NCI-H128 (cell line): ENCODE data around the gene KDM4B.

ENCODE experiments used
- DNase-seq: peaks from one replicate; lab custom pipeline; 2025; ENCODE audit not compliant: unreplicated experiment; lab: John Stamatoyannopoulos, UW

KDM4B gene

DNA sequence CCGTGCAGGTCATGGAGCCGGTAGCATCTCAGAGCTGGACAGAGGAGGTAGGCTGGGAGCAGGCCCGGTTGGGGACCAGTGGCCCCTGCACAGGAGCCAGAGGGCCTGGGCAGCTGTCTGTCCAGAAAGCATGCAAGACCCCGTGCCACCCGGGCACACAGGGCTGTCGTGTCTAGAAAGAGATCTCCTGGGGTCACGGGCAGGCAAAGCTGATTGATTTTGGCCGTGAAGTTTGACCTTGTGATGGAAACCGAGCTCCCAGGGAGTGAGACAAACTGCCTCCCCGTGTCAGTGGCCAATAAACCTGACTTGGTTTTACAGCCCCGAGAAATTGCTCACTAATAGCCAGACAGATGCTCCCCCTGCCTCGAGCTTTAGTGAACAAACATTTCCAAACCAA lies 98.8 kb downstream of the KDM4B start:
- DNase-seq, result no peak

- no peak for DNase-seq
These were observed 99.5 kb downstream of the KDM4B start for GRCh38 chr19:5068233-5069072.

DNA sequence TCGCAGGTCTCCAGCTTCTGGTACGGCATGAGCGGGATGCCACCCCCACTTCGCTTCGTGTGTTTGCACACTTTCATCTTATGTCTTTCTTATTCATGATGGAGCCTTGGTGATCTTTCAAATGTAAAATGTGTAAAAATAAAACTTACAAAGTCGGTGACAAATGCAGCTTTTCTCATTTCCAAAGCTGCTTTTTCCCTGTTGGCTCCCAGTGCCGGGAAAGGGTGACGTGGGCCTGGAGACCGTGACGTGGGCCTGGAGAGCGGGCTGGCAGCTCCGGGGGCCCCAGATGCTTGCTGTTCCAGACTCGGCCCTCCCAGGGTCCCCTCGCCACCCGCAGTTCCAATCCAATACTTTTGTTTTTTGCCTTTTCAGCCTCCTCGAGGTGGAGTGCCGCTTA lies 101.4 kb downstream of the KDM4B start:
- no peak for DNase-seq

DNA sequence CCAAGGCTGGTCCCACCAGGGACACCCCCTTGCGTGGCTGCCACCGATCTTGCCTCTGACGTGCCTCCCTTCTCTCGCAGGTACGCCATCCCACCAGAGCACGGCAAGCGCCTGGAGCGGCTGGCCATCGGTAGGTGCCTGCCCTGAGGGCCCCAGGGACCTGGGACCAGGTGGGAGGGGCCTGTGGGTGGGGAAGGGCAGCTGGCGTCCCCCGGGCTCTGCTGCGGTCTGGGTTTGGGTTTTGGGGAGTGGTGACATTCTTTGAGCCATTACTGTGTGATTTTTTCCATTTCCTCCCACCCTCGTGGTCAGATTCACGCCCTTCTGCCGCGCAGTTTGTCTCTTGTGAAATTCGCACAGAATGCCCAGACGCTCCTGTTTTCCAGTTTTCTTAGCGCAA lies 102.0 kb downstream of the KDM4B start:
- DNase-seq, result no peak

GRCh38 chr19:5071579-5071978 lies 102.7 kb downstream of the KDM4B start:
- no peak for DNase-seq

DNA sequence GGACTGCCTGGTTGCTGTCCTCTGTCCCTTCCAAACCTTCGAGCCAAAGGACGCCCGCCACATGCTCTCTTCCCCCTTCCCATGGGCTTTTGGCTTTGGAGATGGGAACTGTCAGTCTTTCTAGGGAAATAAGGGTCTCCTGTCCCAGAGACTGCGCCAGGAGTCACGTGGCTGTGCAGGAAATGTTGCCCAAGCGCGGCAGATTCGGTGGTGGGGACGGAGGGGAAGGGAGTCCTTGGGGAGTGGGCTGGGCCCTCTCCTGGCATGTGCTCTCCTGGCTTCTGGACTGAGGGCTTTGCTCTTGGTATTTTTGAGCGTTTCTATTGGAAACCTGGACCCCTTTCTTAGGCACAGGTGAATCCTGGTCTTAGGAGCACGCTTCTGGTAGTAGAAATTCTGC lies 103.2 kb downstream of the KDM4B start:
- no peak for DNase-seq

GRCh38 chr19:5073153-5073844 lies 104.4 kb downstream of the KDM4B start:
- DNase-seq, result no peak

- no peak for DNase-seq
These were observed 105.5 kb downstream of the KDM4B start for GRCh38 chr19:5074407-5074806.

GRCh38 chr19:5074830-5075394 lies 106.0 kb downstream of the KDM4B start:
- DNase-seq, result no peak

GRCh38 chr19:5075597-5075996 lies 106.7 kb downstream of the KDM4B start:
- DNase-seq, result no peak

DNA sequence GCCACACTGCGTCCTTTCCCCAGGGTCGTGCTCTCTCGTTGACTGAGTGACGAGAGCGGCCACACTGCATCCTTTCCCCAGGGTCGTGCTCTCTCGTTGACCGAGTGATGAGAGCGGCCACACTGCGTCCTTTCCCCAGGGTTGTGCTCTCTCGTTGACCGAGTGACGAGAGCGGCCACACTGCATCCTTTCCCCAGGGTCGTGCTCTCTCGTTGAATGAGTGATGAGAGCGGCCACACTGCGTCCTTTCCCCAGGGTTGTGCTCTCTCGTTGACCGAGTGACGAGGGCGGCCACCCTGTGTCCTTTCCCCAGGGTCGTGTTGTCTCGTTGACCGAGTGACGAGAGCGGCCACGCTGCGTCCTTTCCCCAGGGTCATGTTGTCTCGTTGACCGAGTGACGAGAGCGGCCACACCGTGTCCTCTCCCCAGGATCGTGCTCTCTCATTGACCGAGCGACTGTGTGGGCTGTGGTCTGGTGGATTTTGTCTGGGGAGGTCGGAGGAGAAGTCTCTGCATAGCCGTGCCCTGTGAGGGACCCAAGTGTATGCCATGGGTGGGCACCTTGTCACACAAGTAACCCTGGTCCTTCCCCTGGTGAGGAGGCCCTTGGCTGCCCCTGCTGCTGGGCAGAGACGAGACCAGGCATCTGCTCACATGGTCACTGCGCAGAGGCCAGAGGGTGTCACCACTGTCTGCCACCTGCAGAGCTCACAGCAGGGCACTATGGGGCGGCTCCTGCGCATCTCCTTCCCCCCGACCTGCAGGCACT lies 107.7 kb downstream of the KDM4B start:
- no peak for DNase-seq

DNA sequence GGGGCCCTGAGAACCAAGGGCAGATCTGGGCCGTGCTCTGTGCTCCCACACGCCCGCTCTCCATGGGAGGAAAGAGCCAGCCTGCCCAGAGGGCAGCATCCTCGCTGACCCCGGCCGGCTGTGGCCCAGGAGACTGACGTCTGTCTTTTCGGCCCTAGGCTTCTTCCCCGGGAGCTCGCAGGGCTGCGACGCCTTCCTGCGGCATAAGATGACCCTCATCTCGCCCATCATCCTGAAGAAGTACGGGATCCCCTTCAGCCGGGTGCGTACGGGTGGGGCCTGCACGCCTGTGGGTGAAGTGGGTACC lies 108.2 kb downstream of the KDM4B start:
- no peak for DNase-seq

DNA sequence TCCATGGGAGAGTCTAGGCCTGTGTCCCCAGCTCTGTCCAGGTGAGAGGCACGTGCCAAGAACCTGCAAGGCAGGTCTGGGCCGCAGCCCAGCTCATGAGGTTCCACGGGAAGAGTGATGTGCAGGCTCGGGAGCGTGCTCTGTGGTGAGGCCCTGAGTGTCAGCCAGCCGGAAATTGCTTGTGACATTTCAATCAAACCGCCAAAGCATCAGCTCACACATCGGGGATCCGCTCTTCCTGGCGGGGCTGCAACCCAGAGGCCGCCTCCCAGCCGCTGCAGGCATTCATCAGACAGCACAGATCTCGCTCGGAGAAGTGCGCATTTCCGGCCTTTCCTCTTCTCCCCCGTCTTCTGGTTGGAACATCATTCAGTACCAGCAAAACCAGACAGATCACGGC lies 109.3 kb downstream of the KDM4B start:
- no peak for DNase-seq

DNA sequence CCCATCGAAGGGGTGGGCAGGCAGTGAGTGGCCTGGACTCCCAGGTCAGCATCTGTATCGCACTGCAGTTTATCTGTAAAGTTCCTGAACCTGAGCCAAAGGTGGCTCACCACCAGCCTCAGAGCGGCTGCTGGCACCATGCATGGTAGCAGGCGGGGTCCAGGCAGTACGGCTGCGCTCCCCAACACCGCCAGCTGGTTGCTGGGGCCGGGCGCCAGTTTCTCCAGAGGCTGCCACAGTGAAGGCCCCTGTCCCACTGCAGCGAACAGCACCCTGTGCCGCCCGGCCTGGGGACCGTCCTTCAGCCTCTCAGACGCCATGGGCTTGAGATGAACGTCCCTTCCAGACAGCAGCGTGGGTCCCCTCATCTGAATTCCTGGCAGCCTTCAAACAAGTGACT lies 109.8 kb downstream of the KDM4B start:
- no peak for DNase-seq

DNA sequence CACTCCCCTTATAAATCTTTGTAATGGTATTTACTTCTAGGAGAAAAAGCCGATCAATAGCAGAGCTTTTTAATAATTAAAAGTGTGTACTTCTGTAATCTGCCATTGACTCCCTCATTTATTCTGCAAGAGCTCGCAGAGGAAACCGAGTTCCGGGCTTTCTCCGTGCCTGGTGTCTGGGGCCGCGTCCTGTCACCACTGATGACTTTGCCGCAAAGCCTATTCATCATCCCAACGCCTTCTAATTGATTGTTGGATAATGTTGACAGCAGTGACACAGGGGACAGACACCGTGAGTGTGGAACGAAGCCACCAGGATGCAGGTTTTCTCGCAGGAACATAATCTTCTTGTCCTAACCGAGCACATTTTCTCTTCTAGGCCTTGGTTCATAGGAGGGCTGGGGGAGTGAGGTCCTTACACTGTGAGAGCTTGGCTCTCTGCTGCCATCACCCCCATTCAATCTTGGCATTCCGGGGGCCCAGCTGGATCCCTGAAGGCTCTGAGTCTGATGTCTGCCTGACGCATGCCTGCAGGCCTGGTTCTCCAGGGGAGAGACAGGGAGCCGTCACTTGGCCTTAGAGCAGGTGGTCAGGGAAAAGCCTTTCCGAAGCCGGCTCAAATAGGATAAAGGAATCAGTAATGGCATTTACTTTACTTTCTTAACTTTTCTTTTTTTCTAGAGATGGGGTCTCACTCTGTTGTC lies 110.3 kb downstream of the KDM4B start:
- DNase-seq, result no peak

DNA sequence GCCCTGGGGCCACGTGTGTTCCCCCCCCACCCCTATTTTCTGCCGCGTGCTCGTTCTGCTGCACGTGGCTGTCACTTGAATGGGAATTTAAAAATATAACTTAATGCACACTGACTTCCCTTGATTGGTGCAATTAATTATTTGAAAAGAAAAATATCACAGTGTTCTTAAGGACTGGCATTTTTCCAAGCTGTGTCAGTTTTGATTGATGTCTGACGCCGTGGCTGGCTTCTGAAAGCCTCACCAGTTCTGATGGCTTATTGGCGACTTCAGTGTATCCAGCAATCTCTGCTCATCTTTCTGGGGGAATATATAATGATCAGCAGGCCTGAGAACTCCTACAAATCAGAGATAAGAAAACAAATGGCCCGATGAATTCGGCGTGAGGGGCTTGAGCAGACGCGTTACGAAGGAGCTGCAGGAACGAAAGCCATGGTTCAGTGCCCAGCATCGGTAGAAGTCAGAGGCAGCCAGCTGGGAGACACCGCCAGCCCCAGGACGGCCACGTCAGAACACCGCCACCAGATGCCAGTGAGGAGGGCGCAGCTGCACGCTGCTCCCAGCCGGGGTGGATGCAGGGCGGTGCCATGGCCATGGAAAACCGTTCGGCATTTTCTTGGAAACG lies 111.2 kb downstream of the KDM4B start:
- DNase-seq, result no peak

DNA sequence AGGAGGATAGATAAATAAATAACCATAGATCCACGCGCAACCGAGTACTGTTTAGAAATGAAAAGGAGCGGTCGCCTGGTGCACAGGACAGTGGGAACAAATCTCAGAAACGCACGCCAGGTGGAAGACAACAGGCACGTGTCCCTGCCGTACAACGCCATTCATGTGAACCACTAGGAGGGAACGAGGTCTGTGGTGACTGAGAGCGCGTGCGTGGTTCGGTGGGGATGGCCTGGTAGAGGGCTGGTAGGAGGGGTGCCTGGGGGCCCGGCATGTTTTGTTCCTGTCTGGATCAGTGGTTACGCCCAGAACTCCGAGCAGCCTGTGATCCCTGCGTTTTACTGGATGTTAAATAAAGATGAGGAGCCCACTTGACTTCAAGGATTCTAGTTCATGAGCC lies 111.9 kb downstream of the KDM4B start:
- DNase-seq, result no peak

GRCh38 chr19:5081443-5082161 lies 112.7 kb downstream of the KDM4B start:
- DNase-seq, result no peak

DNA sequence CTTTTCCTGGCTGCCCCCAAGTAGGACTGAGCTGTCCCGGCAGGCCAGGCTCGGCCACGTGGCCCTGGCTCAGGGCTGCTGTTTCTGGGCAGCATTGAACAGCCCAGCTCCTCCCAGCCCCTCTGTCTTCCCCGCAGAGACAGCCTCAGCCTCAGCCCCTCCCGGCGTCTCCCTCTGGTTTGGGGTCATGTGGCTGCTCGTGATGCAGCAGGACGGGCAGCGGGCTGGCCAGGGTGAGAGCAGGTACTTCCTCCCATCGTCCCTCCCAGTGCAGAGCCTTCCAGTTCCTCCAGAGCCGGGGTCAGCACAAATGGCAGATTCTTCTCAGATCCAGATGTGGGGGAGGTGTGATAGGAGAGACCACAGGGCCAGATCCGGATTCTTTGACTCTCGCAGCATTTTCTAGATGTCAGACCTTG lies 114.6 kb downstream of the KDM4B start:
- DNase-seq, result no peak

DNA sequence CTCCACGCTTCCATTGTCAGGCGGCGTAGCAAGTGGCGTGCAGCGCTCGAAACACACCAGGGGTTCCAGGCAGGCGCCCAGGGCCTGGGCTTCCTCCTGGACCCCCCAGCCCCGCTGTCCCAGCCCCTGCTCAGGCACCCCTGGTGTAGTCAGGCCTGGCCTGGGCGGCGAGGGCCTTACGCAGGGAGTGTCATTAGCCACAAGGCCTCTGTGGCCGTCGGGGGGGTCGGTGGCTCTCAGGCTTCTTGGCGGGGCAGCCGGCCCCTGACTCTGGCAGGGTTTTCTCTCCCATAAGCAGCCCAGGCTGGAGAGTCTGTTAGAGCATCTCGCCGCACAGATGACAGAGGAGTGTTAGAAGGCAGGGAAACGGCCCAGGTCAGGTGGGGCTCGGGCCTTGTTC lies 116.7 kb downstream of the KDM4B start:
- DNase-seq, result no peak
